ENCODE results near the gene IKZF5. TPM values are rescaled to one million over a fixed set of nuclear protein-coding genes. Genes with fewer than 3 reads are reported as not detected.

IKZF5 gene
- total and polyA plus RNA-seq, 11 donors: 5.0 to 16.5 (median 8.2) TPM

GRCh38 chr10:123001370-123001769 is 7.2 kb downstream of the IKZF5 start:
- Histone ChIP-seq H3K27ac (no peak overlapping the region), H3K4me1 (peaks cover 0 to 42% (median 19%) of the 10 kb centered on the region in 12 donors), H3K9me3 (no peaks in the 10 kb centered on the region), H3K36me3 (peaks cover 0 to 30% (median 15%) of the 10 kb centered on the region in 9 donors), H3K27me3 (no peaks in the 10 kb centered on the region), H3K4me3 (no peak overlapping the region)
- no peak for ATAC-seq
- TF ChIP-seq POLR2A (IDR thresholded peaks at IDR 0.05): no peak
- TF ChIP-seq, protein P1, sequence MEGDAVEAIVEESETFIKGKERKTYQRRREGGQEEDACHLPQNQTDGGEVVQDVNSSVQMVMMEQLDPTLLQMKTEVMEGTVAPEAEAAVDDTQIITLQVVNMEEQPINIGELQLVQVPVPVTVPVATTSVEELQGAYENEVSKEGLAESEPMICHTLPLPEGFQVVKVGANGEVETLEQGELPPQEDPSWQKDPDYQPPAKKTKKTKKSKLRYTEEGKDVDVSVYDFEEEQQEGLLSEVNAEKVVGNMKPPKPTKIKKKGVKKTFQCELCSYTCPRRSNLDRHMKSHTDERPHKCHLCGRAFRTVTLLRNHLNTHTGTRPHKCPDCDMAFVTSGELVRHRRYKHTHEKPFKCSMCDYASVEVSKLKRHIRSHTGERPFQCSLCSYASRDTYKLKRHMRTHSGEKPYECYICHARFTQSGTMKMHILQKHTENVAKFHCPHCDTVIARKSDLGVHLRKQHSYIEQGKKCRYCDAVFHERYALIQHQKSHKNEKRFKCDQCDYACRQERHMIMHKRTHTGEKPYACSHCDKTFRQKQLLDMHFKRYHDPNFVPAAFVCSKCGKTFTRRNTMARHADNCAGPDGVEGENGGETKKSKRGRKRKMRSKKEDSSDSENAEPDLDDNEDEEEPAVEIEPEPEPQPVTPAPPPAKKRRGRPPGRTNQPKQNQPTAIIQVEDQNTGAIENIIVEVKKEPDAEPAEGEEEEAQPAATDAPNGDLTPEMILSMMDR (IDR thresholded peaks at IDR 0.05): no peak
- intact Hi-C loops (cut with DNase I): loop anchor here in 3 of 10 donors (10.0 kb wide), 1 partner anchor 153 kb away; the partner anchor contains the start of gene BUB3 (in 3 of the 3)
- 94 to 99% (median 95%) methylated on average over 2 of the region's 2 CpGs for WGBS, 4 donors
- no peak for DNase-seq

DNA sequence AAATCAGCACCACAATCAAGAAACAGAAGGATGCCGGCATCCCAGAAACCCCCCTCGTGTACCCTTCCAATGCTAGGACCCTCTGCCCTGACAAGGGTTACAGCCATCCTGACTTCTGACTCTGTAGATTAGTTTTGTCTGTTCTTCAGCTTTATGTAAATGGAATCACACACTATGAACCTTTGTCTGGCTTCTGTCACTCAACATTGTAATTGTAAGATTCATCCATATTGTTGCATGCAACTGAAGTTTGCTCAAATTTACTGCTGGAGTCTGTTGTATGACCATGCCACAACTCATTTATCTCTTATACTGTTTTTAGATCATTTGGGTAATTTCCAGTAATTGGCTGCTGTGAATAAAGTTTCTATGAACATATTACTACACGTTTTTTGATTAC is 8.4 kb downstream of the IKZF5 start:
- Histone ChIP-seq H3K36me3 (peaks cover 0 to 35% (median 28%) of the 10 kb centered on the region in 9 donors), H3K27me3 (no peaks in the 10 kb centered on the region), H3K9me3 (no peaks in the 10 kb centered on the region), H3K4me3 (no peak overlapping the region), H3K27ac (no peak overlapping the region), H3K4me1 (peaks cover 0 to 31% (median 14%) of the 10 kb centered on the region in 12 donors)
- WGBS, 4 donors: 81 to 86% (median 83%) methylated on average over 3 of the region's 3 CpGs
- TF ChIP-seq POLR2A (IDR thresholded peaks at IDR 0.05): no peak
- TF ChIP-seq, protein P1 (IDR thresholded peaks at IDR 0.05): no peak
- ATAC-seq (no peak), DNase-seq (no peak)
- intact Hi-C loops (cut with DNase I): loop anchor here in 3 of 10 donors (10.0 kb wide), 1 partner anchor 155 kb away; the partner anchor contains the start of gene BUB3 (in 3 of the 3)

- WGBS, 4 donors: 59 to 75% (median 68%) methylated on average over 3 of the region's 3 CpGs
- no peaks in the 10 kb centered on the region for H3K9me3 ChIP-seq
- DNase-seq (no peak), ATAC-seq (no peak)
- intact Hi-C loops (cut with DNase I): no loop called here
- TF ChIP-seq, protein P1 (IDR thresholded peaks at IDR 0.05): no peak
- no peak for TF ChIP-seq POLR2A (IDR thresholded peaks at IDR 0.05)
- peaks cover 0 to 23% (median 10%) of the 10 kb centered on the region in 12 donors for H3K4me1 ChIP-seq
- no peaks in the 10 kb centered on the region for H3K27me3 ChIP-seq
- peaks cover 0 to 43% (median 36%) of the 10 kb centered on the region in 9 donors for H3K36me3 ChIP-seq
- no peak overlapping the region for H3K4me3 ChIP-seq
- H3K27ac ChIP-seq: no peak overlapping the region
Measured at GRCh38 chr10:122999347-122999746, 9.2 kb downstream of the IKZF5 start.

DNA sequence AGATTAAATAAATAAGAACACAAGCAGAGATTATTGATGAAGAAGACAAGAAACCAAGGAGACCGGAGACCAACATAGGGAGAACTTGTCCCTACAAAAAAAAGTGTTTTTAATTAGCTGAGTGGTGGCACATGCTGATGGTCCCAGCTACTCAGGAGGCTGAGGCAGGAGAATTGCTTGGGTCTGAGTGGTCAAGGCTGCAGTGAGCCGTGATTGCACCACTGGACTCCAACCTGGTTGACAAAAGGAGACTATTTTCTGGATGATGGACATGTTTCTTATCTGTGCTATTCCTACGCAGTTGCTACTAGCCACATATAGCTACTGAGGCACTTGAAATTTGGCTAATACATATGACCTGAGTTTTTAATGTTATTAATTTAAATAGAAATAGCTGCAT is 9.7 kb downstream of the IKZF5 start:
- H3K9me3 ChIP-seq: no peaks in the 10 kb centered on the region
- H3K4me1 ChIP-seq: peaks cover 0 to 23% (median 7%) of the 10 kb centered on the region in 12 donors
- ATAC-seq (no peak), DNase-seq (no peak)
- WGBS, 4 donors: 74 to 85% (median 81%) methylated on average over 3 of the region's 3 CpGs
- no peaks in the 10 kb centered on the region for H3K27me3 ChIP-seq
- no peak overlapping the region for H3K27ac ChIP-seq
- intact Hi-C loops (cut with DNase I): no loop called here
- H3K36me3 ChIP-seq: peaks cover 0 to 47% (median 40%) of the 10 kb centered on the region in 9 donors
- TF ChIP-seq, protein P1 (IDR thresholded peaks at IDR 0.05): no peak
- no peak for TF ChIP-seq POLR2A (IDR thresholded peaks at IDR 0.05)
- H3K4me3 ChIP-seq: no peak overlapping the region
